Kidney (tissue), 14 donors: Measurements from ENCODE around the gene GPC6. TPM values are rescaled to one million over a fixed set of nuclear protein-coding genes. Genes with fewer than 3 reads are reported as not detected.

ENCODE experiments used
- DNase-seq, 5 donors: peaks; one replicate each; pipeline ENCODE4 v3.0.0-alpha.2; 2013 to 2020
- FAIRE-seq: peaks from 2 replicates; lab custom pipeline; 2012; peaks lifted over from hg19 to GRCh38; lab: Jason Lieb, UNC
- H3K27ac ChIP-seq, 2 donors: one replicate each; pipeline ENCODE4 v1.7.0; 2013; ENCODE audit warnings: low read depth in 2 of 2, low read length in 2 of 2, inconsistent platforms in 1 of 2
- H3K27me3 ChIP-seq: one replicate; pipeline ENCODE4 v1.7.1; 2013; ENCODE audit warnings: low read length, inconsistent platforms; ENCODE audit not compliant: control insufficient read depth, insufficient read depth
- H3K36me3 ChIP-seq, 3 donors: one replicate each; pipeline versions ENCODE4 v1.7.0 to v1.7.1; 2013; ENCODE audit warnings: low read length in 3 of 3, control low read depth in 1 of 3, inconsistent platforms in 1 of 3; ENCODE audit not compliant: insufficient read depth in 3 of 3, control insufficient read depth in 2 of 3
- H3K4me1 ChIP-seq, 3 donors: one replicate each; pipeline versions ENCODE4 v1.7.0 to v1.7.1; 2013; ENCODE audit warnings: low read length in 3 of 3, inconsistent platforms in 1 of 3, low read depth in 1 of 3; ENCODE audit not compliant: control insufficient read depth in 2 of 3, insufficient read depth in 2 of 3
- H3K4me3 ChIP-seq, 3 donors: one replicate each; pipeline versions ENCODE4 v1.7.0 to v1.8.1; 2013; ENCODE audit warnings: low read length in 3 of 3, control low read depth in 1 of 3, inconsistent platforms in 1 of 3
- H3K9ac ChIP-seq, 3 donors: one replicate each; pipeline versions ENCODE4 v1.7.0 to v1.7.1; 2013; ENCODE audit warnings: low read length in 3 of 3, control low read depth in 1 of 3, inconsistent platforms in 1 of 3
- H3K9me3 ChIP-seq, 3 donors: one replicate each; pipeline versions ENCODE4 v1.7.0 to v1.7.1; 2013; ENCODE audit warnings: low read length in 3 of 3, control low read depth in 1 of 3, inconsistent platforms in 1 of 3; ENCODE audit not compliant: control insufficient read depth in 2 of 3, insufficient read depth in 1 of 3
- intact Hi-C: fragments of 100-400 bp; cut with DNase I; formaldehyde crosslinking; loops from one replicate; pipeline ENCODE4 v1.11.1; 2022
- polyA plus RNA-seq: library from polyadenylated mRNA; stranded (reverse); fragments of 350-450 nt; fragmentation: Illumina TruSeq; extraction: RNeasy Lipid Tissue Mini Kit (QIAGEN cat#74804); gene quantifications from one replicate; pipeline ENCODE4 v1.2.3, GENCODE V29; 2014; ENCODE audit warnings: low read depth, low replicate concordance; ENCODE audit not compliant: insufficient read depth
- total RNA-seq: library from RNA; stranded (reverse); fragmentation: NEBNext Ultra II Directional; extraction: Animal tissue kit (Norgen Biotek cat#: 25700); gene quantifications from one replicate; pipeline ENCODE4 v1.2.1, GENCODE V29; 2021
- TF ChIP-seq, protein P1 (sequence below): IDR thresholded peaks from 3 replicates; pipeline ENCODE4 v1.5.1; 2012; ENCODE audit warnings: mild to moderate bottlenecking, moderate library complexity, borderline replicate concordance; ENCODE audit not compliant: insufficient read depth; ENCODE audit errors: extremely low read depth
- donor health status: control.
- donor health status: control.
- donor health status: control.
- donor health status: control.
- donor health status: control.
- donor health status: DM: yes; HTN: yes; CAD: no.
- donor health status: Normal renal cell carcinoma (clear cell type).

Gene GPC6
- total and polyA plus RNA-seq, 2 donors from 2014 or later: 6.2 to 15.5 TPM

GRCh38 chr13:94454334-94454733 lies 1227.7 kb downstream of the GPC6 start:
- no peak for FAIRE-seq

DNA sequence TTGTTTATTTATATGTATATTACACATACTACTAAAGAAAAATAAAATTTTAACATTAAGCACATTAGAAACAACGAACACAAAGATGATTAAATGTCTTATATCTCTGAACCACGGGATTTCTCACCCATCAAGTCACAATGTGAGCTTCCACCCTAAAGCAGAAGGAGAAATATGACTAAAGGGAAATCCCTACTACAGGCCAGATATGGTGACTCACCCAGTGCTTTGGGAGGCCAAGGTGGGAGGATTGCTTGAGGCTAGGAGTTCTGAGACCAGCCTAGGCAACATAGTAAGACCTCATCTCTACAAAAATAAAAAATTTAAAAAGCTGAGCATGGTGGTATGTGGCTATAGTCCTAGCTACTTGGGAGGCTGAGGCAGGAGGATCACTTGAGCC lies 1228.3 kb downstream of the GPC6 start:
- no peaks in the 10 kb centered on the region for H3K27me3 ChIP-seq
- no peaks in the 10 kb centered on the region for H3K9me3 ChIP-seq
- FAIRE-seq (no peak), DNase-seq (no peak)
- intact Hi-C loops: no loop called here
- H3K27ac ChIP-seq: no peak overlapping the region
- H3K9ac ChIP-seq: no peak overlapping the region
- no peak overlapping the region for H3K4me3 ChIP-seq
- H3K4me1 ChIP-seq: no peaks in the 10 kb centered on the region
- no peaks in the 10 kb centered on the region for H3K36me3 ChIP-seq
- TF ChIP-seq, protein P1, sequence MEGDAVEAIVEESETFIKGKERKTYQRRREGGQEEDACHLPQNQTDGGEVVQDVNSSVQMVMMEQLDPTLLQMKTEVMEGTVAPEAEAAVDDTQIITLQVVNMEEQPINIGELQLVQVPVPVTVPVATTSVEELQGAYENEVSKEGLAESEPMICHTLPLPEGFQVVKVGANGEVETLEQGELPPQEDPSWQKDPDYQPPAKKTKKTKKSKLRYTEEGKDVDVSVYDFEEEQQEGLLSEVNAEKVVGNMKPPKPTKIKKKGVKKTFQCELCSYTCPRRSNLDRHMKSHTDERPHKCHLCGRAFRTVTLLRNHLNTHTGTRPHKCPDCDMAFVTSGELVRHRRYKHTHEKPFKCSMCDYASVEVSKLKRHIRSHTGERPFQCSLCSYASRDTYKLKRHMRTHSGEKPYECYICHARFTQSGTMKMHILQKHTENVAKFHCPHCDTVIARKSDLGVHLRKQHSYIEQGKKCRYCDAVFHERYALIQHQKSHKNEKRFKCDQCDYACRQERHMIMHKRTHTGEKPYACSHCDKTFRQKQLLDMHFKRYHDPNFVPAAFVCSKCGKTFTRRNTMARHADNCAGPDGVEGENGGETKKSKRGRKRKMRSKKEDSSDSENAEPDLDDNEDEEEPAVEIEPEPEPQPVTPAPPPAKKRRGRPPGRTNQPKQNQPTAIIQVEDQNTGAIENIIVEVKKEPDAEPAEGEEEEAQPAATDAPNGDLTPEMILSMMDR: no peak

More at GRCh38 chr13:94454334-94454733, 1227.7 kb downstream of the GPC6 start:
- no peaks in the 10 kb centered on the region for H3K36me3 ChIP-seq
- no peaks in the 10 kb centered on the region for H3K9me3 ChIP-seq
- H3K27ac ChIP-seq: no peak overlapping the region
- H3K27me3 ChIP-seq: no peaks in the 10 kb centered on the region
- no peak for DNase-seq
- H3K4me1 ChIP-seq: no peaks in the 10 kb centered on the region
- TF ChIP-seq, protein P1: no peak
- intact Hi-C loops: no loop called here
- H3K4me3 ChIP-seq: no peak overlapping the region
- no peak overlapping the region for H3K9ac ChIP-seq

DNA sequence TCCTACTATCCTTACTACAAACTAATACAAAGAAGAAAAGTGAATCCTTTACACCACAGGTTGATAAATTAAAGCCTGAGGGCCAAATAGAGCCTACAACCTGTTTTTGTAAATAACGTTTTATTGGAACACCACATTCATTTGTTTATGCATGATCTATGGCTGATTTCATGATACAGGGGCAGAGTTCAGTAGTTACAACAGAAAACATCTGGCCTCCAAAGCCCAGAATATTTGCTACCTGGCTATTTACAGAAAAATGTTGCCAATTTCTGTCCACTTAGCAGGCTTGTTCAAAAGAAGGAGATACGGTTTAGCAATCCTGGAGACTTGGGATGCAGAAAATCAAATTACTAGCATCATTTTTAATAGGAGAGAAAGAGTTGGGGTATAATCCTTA lies 1228.8 kb downstream of the GPC6 start:
- no peak overlapping the region for H3K9ac ChIP-seq
- FAIRE-seq: no peak
- H3K4me1 ChIP-seq: no peaks in the 10 kb centered on the region
- DNase-seq: no peak
- H3K36me3 ChIP-seq: no peaks in the 10 kb centered on the region
- TF ChIP-seq, protein P1: no peak
- H3K27ac ChIP-seq: no peak overlapping the region
- H3K4me3 ChIP-seq: no peak overlapping the region
- H3K9me3 ChIP-seq: no peaks in the 10 kb centered on the region
- intact Hi-C loops: no loop called here
- H3K27me3 ChIP-seq: no peaks in the 10 kb centered on the region
